ENCODE measurements around the gene CTNNBL1.

CTNNBL1 gene

DNA sequence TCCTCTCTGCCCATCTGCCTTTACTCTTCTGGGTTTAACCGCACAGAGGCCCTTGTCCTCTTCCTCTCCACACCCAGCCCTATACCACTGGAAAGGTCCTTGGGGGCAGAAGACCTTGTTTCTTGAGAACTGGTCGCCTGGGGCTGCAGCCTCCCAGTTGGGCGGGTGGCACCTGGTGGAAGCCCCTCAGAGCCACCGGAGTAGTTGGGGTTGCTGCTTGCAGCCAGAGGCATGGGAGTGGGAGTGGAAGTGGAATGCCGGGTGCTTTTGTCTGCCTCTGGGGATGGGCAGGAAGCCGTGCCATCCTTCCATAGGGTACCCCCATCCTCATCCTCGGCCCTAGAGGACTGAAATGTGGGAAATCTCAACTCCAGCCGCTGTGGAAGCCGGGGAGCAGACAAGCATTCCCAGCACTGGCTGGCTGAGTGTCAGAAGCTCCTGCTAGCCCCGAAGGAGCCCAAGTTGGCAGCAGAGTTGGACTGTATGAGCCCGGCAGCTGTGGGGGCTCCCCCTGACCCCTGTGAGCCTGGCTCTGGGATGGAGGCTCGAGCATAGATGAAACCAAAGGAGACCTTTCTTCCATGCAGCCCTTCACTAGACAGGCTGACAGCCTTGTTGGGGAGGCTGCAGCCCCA, 210.3 kb downstream of the CTNNBL1 start:
- no peak for DNase-seq

GRCh38 chr20:37904845-37905373, 211.1 kb downstream of the CTNNBL1 start:
- no peak for DNase-seq

DNA sequence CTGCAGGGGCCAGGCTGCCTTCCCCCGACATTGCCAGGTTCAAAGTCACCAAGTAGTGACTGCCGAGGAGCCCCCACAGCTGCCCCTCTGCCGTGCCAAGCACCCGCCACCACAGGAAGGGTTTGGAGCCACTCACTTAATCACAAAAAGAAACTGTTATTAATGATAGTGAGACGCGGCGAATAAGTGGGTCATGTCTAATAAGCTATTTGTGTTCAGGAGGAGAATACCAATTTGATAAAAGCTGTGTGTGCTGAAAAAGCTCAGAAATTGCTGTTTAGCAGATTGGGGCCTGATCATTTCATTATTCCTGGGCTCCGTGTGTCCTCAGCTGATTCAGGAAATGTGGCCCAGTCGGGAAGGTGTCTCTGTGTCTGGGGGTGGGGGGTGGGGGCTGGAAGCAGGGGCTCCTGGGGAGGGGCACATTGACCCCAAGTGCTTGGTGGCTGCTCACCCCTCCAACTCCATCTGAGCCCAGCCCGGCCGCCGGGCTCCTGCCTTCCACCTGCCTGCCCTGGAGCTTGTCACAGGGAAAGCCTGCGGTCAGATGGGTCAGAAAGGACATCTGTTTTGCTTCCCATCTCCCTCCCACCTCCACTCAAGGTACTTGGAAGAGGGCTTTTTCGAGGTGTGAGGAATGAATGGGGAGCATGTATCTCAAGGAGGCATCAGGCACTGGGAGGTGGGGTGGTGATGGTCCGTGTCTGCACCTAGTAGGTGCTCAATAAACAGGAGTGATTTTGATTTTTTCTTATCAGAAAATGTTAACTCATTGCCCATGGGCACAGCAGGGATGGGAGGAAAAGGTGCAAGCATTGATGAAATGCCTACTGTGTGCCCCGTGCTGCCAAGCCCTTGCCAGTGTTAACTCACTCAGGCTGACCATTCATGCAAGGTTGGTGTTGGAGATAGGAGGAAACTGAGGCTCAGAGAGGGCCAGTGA, 212.1 kb downstream of the CTNNBL1 start:
- no peak for DNase-seq

DNA sequence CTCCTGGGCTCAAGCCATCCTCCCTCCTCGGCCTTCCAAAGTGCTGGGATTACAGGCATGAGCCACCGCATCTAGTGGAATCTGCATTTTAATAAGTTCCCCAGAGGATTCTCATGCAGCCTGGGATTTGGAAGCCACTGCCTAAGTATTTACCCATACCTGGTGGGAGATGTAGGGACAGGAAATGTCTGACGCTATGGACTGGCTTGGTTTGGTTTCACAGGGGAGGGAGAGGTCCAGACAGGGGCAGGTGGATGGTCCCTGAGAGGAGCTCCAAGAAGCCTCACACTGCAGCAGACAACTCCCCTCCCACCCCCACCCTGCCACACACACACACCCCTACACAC, 213.5 kb downstream of the CTNNBL1 start:
- no peak for DNase-seq

DNA sequence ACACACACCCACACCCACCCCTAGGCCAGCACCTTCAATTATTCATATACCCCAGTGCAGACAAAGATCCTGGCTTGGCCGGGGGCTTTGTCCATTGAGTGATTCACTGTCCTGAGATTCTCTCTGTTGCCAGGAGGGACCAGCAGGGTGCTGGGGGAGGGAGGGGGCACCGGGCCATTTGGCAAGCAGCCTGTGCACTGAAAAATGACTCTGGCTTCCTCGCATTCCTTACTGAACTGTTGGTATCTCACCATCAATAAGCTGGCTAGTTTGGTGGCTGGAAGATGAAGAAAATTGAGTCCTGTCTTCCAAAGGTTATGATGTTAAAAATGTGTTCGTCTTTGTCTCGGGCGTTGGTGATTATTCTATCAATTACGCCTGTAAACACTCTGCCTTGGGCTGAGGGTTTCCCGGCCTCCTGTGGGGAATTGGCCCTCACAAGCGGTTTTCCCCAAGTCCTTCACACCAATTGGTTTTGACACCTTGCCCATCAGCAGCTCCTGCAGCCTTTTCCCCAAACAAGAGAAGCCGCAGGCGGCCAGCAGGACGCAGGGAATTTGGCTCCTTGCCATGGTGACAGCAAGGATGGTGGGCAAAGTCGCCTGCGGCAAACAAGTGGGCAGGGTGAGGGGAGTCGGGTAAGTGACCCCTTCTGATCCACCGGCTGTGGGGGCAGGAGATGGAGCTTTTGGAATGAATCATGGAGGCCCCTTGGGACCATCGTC, 214.0 kb downstream of the CTNNBL1 start:
- no peak for DNase-seq

DNA sequence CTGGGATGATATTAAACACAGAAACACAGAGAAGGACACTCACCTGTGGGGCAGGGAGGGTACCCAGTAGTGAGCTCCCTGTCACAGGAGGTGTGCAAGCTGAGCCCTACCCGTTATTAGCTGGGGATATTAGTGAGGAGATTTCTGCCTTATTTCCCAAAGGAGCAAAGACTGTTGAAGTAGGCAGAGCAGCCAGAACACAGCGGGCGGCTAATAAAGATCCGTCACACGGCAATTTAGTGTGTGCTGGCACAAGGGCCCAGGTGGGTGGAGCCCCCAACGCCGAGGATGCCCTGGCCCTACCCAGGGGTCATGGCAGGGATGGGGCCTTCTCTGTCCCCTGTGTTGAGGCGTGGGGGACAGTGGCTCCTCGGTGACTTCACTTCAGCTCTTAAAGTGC, 217.4 kb downstream of the CTNNBL1 start:
- DNase-seq, result no peak

DNA sequence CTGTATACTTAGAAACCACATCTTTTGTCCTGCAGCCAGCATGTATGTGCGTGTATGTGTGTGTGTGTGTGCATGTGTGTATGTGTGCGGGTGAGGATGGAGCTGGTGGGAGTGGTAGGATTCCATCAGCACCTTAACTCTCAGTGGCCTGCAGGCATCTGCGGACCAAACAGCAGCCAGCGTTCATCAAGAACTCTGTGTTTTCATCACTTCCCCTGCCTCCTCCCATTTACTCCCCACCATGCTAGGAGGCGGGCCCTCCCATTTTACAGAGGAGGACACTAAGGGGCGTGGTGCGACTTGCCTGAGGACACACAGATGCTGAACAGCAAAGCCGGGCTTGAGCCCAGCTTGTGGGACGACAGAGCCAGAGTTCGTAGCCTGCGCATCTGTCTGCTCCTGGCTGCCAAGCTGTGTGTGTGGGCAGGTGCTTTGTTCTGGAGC, 218.0 kb downstream of the CTNNBL1 start:
- no peak for DNase-seq

GRCh38 chr20:37912874-37913273, 219.0 kb downstream of the CTNNBL1 start:
- no peak for DNase-seq

- DNase-seq, result no peak
Measured at GRCh38 chr20:37913567-37914366, 219.9 kb downstream of the CTNNBL1 start.

- no peak for DNase-seq
Measured at GRCh38 chr20:37914367-37914671, 220.5 kb downstream of the CTNNBL1 start.

- peak; percentile 8 for DNase-seq
Measured at GRCh38 chr20:37914672-37915433, 221.0 kb downstream of the CTNNBL1 start.

DNA sequence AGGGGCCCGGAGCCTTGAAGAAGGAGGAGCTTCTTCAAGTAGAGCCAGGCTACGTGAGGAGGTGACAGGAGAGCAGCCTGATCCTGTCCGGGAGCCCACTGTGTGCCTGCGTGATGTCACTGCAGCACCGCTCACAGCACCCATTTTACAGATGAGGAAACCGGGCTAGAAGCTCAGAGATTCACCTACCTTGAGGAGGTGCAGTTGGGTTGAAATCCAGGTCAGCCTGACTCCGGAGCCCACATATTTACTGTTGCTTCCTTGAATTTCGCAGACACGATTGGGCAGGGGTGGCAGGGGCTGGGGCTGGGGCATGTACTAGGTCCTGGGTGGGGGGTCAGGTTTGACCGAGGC, 221.6 kb downstream of the CTNNBL1 start:
- DNase-seq, result no peak

DNA sequence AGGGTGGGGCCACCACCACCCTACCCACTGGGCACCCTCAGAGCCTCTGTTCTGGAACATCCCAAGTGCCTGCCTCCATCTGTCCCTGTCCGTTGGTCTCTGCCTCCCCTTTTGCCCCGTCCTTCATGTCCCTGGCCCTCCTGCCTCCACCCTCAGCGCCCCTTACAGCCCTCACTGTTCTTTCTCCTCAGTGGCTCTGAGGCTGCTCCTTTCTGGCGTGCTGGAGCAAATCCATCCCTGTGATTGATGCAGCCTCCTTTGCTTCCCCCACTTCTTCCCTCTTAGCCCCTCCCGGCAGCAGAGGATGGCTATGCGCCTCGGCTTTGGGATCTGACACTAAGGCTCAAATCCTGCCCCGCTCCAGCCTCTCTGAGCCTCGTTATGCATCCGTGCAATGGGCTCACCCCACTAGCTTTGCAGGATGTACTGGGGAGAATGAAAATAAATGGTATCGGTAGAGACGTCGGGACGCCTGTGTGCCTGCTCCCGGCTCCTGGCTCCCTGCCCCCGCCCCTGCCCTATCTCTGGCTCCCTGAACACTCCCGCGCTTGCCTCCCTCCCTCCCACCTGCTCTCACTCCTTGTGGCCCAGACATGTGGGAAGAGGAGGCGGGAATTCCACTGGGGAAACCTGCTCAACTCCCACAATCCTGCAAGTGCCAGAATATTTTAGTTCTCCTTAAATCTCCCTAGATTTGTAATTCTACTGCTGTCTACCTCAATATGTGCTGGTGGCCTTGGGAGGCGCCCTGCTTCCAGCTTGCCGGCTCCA, 222.2 kb downstream of the CTNNBL1 start:
- DNase-seq, result no peak

GRCh38 chr20:37917461-37917860, 223.6 kb downstream of the CTNNBL1 start:
- DNase-seq, result no peak

- no peak for DNase-seq
Measured at GRCh38 chr20:37918035-37918434, 224.2 kb downstream of the CTNNBL1 start.

GRCh38 chr20:37919389-37920040, 225.7 kb downstream of the CTNNBL1 start:
- no peak for DNase-seq

DNA sequence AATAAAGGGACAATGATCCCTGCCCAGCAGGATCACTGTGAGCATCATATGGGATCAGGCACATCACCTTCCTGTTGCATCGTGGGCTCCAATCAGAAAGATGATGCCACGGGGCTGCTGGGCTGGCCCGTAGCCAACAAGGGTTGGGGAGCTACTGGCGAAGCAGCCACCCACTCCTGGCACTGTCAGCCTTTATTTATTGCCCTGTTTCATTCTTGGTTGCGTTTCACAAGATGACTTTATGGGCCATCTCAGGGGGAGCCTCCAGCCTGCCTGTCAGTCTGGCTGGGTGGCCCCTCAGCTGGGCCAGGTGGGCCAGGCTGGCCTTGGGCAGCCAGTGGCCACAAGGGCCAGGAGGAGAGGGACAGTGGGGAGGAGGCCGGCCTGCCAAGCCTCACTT, 226.4 kb downstream of the CTNNBL1 start:
- no peak for DNase-seq

DNA sequence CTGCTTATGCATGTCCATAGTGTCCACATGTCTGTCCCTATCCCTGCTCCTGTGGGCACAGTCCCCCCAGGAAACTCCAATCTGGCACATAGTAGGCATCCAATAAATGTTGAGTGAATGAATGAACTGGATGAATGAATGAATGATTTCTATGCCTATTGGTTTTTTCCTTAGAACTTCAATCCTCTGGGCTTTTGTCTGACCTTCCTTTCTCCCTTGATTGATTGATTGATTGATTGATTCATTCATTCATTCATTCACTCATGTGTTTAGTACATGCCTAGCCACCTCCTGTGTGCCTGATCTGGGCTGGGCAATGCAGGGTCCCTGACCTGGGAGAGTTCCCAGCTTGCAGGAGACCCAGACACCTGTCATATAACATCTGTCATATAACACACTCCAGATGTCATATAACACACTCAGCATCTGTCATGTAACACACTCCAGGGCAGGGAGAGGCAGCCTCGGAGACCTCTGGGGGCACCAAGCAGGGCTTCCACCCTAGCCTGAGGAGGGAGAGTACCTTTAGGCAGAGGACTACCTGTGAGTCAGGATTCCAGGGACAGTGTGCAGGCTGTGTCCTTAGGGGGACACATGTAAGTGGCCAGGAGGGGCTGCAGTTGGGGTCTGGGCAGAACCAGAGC, 227.0 kb downstream of the CTNNBL1 start:
- DNase-seq, result no peak

DNA sequence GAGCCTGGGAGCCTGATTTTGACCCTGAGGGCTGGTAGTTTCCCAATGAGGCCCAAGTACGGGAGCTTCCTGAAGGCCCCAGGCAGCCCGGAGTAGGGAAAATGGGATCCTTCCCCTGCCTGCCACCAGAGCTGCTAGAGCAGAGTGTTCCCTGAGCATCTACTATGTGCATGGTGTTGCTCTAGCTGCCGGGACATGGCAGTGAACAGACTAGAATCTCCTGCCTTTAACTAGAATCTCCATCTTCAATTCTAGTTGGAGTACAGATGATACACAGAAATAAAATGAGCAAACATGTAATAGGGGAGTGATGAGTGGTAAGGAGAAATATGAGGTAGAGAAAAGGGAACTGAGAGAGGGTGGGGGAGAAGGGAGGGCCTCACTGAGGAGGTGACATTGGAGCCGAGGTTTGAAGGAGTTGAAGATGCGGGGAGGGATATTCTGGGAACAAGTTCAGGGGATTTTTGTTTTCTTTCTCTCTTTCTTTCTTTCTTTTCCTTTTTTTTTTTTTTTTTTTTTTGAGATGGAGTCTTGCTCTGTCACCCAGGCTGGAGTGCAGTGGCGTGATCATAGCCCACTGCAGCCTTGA, 227.6 kb downstream of the CTNNBL1 start:
- DNase-seq, result no peak

Data from activated effector memory CD4-positive, alpha-beta T cell treated with Interleukin-2 at 50 U/mL for 16 hours (primary cell).